ENCODE data around the gene GALNT9.

DNA sequence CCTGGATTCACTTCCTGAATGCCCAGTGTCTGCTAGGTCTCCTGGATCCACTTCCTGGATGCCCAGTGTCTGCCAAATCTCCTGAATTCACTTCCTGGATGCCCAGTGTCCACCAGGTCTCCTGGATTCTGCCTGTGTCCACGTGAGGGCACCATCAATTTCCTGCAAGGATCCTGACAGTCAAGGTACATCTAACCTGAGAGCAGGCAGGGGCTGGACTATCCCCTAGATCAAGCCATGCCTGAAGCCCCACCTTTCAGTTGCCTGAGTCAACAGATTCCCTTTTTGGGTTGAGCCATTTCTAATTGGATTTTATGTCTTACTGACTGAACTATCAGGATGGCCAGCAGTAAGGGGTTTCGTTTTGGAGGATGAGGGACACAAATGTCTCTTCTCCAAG is 49.5 kb downstream of the GALNT9 start:
- TF ChIP-seq, protein P1, sequence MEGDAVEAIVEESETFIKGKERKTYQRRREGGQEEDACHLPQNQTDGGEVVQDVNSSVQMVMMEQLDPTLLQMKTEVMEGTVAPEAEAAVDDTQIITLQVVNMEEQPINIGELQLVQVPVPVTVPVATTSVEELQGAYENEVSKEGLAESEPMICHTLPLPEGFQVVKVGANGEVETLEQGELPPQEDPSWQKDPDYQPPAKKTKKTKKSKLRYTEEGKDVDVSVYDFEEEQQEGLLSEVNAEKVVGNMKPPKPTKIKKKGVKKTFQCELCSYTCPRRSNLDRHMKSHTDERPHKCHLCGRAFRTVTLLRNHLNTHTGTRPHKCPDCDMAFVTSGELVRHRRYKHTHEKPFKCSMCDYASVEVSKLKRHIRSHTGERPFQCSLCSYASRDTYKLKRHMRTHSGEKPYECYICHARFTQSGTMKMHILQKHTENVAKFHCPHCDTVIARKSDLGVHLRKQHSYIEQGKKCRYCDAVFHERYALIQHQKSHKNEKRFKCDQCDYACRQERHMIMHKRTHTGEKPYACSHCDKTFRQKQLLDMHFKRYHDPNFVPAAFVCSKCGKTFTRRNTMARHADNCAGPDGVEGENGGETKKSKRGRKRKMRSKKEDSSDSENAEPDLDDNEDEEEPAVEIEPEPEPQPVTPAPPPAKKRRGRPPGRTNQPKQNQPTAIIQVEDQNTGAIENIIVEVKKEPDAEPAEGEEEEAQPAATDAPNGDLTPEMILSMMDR (IDR thresholded peaks at IDR 0.05; ENCODE audit: borderline replicate concordance, extremely low read depth, low read length, poor library complexity, severe bottlenecking): no peak
- TF ChIP-seq EZH2 (IDR thresholded peaks at IDR 0.05; ENCODE audit: borderline replicate concordance, low read depth, low read length, severe bottlenecking): no peak

Measured in DND-41 (cell line).